Kidney epithelial cell (primary cell): ENCODE results near the gene BEX1. TPM values are rescaled to one million over a fixed set of nuclear protein-coding genes. Genes with fewer than 3 reads are reported as not detected.

ENCODE experiments used
- DNase-seq: peaks from one replicate; pipeline ENCODE4 v3.0.0-alpha.2; 2010; ENCODE audit warnings: low read depth
- H3K27me3 ChIP-seq: 2 replicates; pipeline ENCODE4 v1.6.0; 2011; ENCODE audit warnings: low read length; ENCODE audit not compliant: control insufficient read depth, insufficient read depth
- H3K36me3 ChIP-seq: 2 replicates; pipeline ENCODE4 v1.5.1; 2011; ENCODE audit warnings: low read length; ENCODE audit not compliant: control insufficient read depth, insufficient read depth
- H3K4me3 ChIP-seq: 2 replicates; pipeline ENCODE4 v1.5.1; 2011; ENCODE audit warnings: low read depth, mild to moderate bottlenecking, control low read depth, low read length
- CTCF ChIP-seq: IDR thresholded peaks from 2 replicates; pipeline ENCODE4 v1.5.1; 2011; ENCODE audit warnings: mild to moderate bottlenecking, moderate library complexity, low read length, control low read depth, inconsistent platforms; ENCODE audit not compliant: insufficient read depth, poor library complexity, severe bottlenecking
- total RNA-seq: library from RNA; depleted of rRNA; stranded (reverse); fragments of >200 nt; gene quantifications from 2 replicates; pipeline ENCODE4 v1.2.3, GENCODE V29; 2015

BEX1 gene
- total RNA-seq, 1 donor from 2014 or later = 40.2 TPM

- H3K4me3 ChIP-seq = no peak overlapping the region
- TF ChIP-seq CTCF = no peak
- H3K27me3 ChIP-seq = no peaks in the 10 kb centered on the region
- no peak for DNase-seq
- no peaks in the 10 kb centered on the region for H3K36me3 ChIP-seq
Observed at GRCh38 chrX:103099691-103100090, 35.7 kb upstream of the BEX1 start.

- H3K4me3 ChIP-seq = no peak overlapping the region
- no peak for DNase-seq
- no peak for TF ChIP-seq CTCF
- H3K27me3 ChIP-seq = no peaks in the 10 kb centered on the region
- no peaks in the 10 kb centered on the region for H3K36me3 ChIP-seq
Observed at GRCh38 chrX:103098488-103098887, 34.5 kb upstream of the BEX1 start.

- no peak for TF ChIP-seq CTCF
- Histone ChIP-seq H3K27me3 (no peaks in the 10 kb centered on the region), H3K4me3 (no peak within 1 kb of the TSS), H3K36me3 (no peaks in the 10 kb centered on the region)
- no peak for DNase-seq
Observed at GRCh38 chrX:103092942-103093341, 29.0 kb upstream of the BEX1 start, which contains the start of gene NXF3. Gene NXF3, minus strand, starts transcription at chrX:103093143. Its CDS starts 120 bp downstream, at chrX:103093023.

GRCh38 chrX:103081051-103081450 is 17.1 kb upstream of the BEX1 start:
- H3K4me3 ChIP-seq = no peak overlapping the region
- DNase-seq = no peak
- TF ChIP-seq CTCF = no peak
- no peaks in the 10 kb centered on the region for H3K36me3 ChIP-seq
- no peaks in the 10 kb centered on the region for H3K27me3 ChIP-seq

GRCh38 chrX:103073467-103073866 is 9.5 kb upstream of the BEX1 start:
- no peak for DNase-seq
- no peak for TF ChIP-seq CTCF
- no peaks in the 10 kb centered on the region for H3K27me3 ChIP-seq
- no peak overlapping the region for H3K4me3 ChIP-seq
- H3K36me3 ChIP-seq = no peaks in the 10 kb centered on the region

GRCh38 chrX:103066606-103067005 is 2.6 kb upstream of the BEX1 start:
- Histone ChIP-seq H3K27me3 (peaks cover 4% of the 10 kb centered on the region), H3K4me3 (no peak overlapping the region), H3K36me3 (no peaks in the 10 kb centered on the region)
- TF ChIP-seq CTCF = no peak
- DNase-seq = no peak
